IMR-90 (cell line): ENCODE results near the gene PNPLA5. TPM values are rescaled to one million over a fixed set of nuclear protein-coding genes. Genes with fewer than 3 reads are reported as not detected.

Source experiments
- ATAC-seq: fragments of 200-7000 bp; cut with Tn5 transposase; 2 replicates; pipeline ENCODE4 v1.9.1; 2020; ENCODE audit warnings: low read depth, mild to moderate bottlenecking, moderate library complexity
- BruUV-seq: library from RNA; stranded (reverse); fragments of 400-500 nt; replicated peaks from 2 replicates; lab custom pipeline; 2021; lab: Mats Ljungman, UMichigan
- CTCF ChIA-PET: fragments of 300-600 bp; formaldehyde crosslinking; extraction: SDS; loops from one replicate; lab custom pipeline; 2021; ENCODE audit warnings: antibody characterized with exemption; lab: Yijun Ruan, JAX
- POLR2A ChIA-PET: fragments of 300-600 bp; sonication (Branson Sonifier 250); formaldehyde crosslinking; loops from one replicate; lab custom pipeline; 2022; ENCODE audit warnings: antibody characterized with exemption; ENCODE audit not compliant: unreplicated experiment; lab: Charles Lee
- DNase-seq: peaks from one replicate; pipeline ENCODE4 v3.0.0; 2013
- H2AFZ ChIP-seq: replicated peaks from 2 replicates; pipeline ENCODE3; 2013; ENCODE audit warnings: low read length, mild to moderate bottlenecking; ENCODE audit not compliant: poor library complexity
- H2AK5ac ChIP-seq: 2 replicates; pipeline ENCODE4 v1.6.1; 2013; ENCODE audit warnings: low read depth, low read length, inconsistent platforms
- H2AK9ac ChIP-seq: replicated peaks from 2 replicates; pipeline ENCODE3; 2013; ENCODE audit warnings: mild to moderate bottlenecking, low read depth, low read length, moderate library complexity; ENCODE audit not compliant: poor library complexity
- H2BK120ac ChIP-seq: 2 replicates; pipeline ENCODE4 v1.6.1; 2013; ENCODE audit warnings: low read depth, low read length, inconsistent platforms
- H2BK15ac ChIP-seq: 3 replicates; pipeline ENCODE4 v1.6.1; 2013; ENCODE audit warnings: low read depth, low read length, inconsistent platforms
- H2BK20ac ChIP-seq: 2 replicates; pipeline ENCODE4 v1.6.1; 2013; ENCODE audit warnings: low read depth, mild to moderate bottlenecking, inconsistent platforms, low read length, moderate library complexity
- H2BK5ac ChIP-seq: 2 replicates; pipeline ENCODE4 v1.6.1; 2013; ENCODE audit warnings: mild to moderate bottlenecking, low read depth, low read length, inconsistent platforms; ENCODE audit not compliant: poor library complexity, severe bottlenecking
- H3K14ac ChIP-seq: replicated peaks from 2 replicates; pipeline ENCODE4 v1.6.1; 2013; ENCODE audit warnings: low read depth, low read length, inconsistent platforms
- H3K18ac ChIP-seq: 2 replicates; pipeline ENCODE4 v1.6.1; 2013; ENCODE audit warnings: low read depth, low read length, control low read depth
- H3K23ac ChIP-seq: 2 replicates; pipeline ENCODE4 v1.6.1; 2013; ENCODE audit warnings: low read depth, low read length, inconsistent platforms
- H3K27ac ChIP-seq: 2 replicates; pipeline ENCODE4 v1.5.1; 2013; ENCODE audit warnings: mild to moderate bottlenecking, control low read depth, low read length; ENCODE audit not compliant: insufficient read depth
- H3K27me3 ChIP-seq: 2 replicates; pipeline ENCODE4 v1.6.1; 2013; ENCODE audit warnings: low read length; ENCODE audit not compliant: control insufficient read depth, insufficient read depth
- H3K36me3 ChIP-seq: 2 replicates; pipeline ENCODE4 v1.6.1; 2013; ENCODE audit warnings: low read length, mixed read lengths; ENCODE audit not compliant: control insufficient read depth, insufficient read depth
- H3K4ac ChIP-seq: 2 replicates; pipeline ENCODE4 v1.6.1; 2013; ENCODE audit warnings: low read depth, low read length, inconsistent platforms
- H3K4me1 ChIP-seq: 2 replicates; pipeline ENCODE4 v1.6.1; 2013; ENCODE audit warnings: low read length, mixed read lengths; ENCODE audit not compliant: control insufficient read depth, insufficient read depth
- H3K4me2 ChIP-seq: 2 replicates; pipeline ENCODE4 v1.6.1; 2013; ENCODE audit warnings: low read depth, mild to moderate bottlenecking, control low read depth, low read length, moderate library complexity
- H3K4me3 ChIP-seq: 2 replicates; pipeline ENCODE4 v1.5.1; 2013; ENCODE audit warnings: low read depth, mild to moderate bottlenecking, control low read depth, low read length, moderate library complexity; ENCODE audit not compliant: insufficient read depth
- H3K56ac ChIP-seq: 2 replicates; pipeline ENCODE4 v1.6.1; 2013; ENCODE audit warnings: low read length, inconsistent platforms; ENCODE audit not compliant: insufficient read depth; ENCODE audit errors: extremely low read depth
- H3K79me1 ChIP-seq, 2 experiments: 2 replicates each; pipeline ENCODE4 v1.6.1; 2013; ENCODE audit warnings: low read length in 2 of 2, inconsistent platforms in 1 of 2, low read depth in 1 of 2
- H3K9ac ChIP-seq: 2 replicates; pipeline ENCODE4 v1.6.1; 2013; ENCODE audit warnings: low read depth, low read length, control low read depth
- H3K9me1 ChIP-seq: 2 replicates; pipeline ENCODE4 v1.6.1; 2013; ENCODE audit warnings: low read length, inconsistent platforms; ENCODE audit not compliant: insufficient read depth
- H3K9me3 ChIP-seq: 2 replicates; pipeline ENCODE4 v1.6.1; 2013; ENCODE audit warnings: low read length; ENCODE audit not compliant: control insufficient read depth, insufficient read depth
- H4K20me1 ChIP-seq: 2 replicates; pipeline ENCODE4 v1.6.1; 2013; ENCODE audit warnings: low read length, inconsistent platforms; ENCODE audit not compliant: insufficient read depth
- H4K5ac ChIP-seq: 2 replicates; pipeline ENCODE4 v1.6.1; 2013; ENCODE audit warnings: mild to moderate bottlenecking, low read depth, low read length, control low read depth
- H4K8ac ChIP-seq, 2 experiments: 2 replicates each; pipeline ENCODE4 v1.6.1; 2013; ENCODE audit warnings: low read depth in 2 of 2, low read length in 2 of 2, control low read depth in 1 of 2, inconsistent platforms in 1 of 2
- H4K91ac ChIP-seq: 2 replicates; pipeline ENCODE4 v1.6.1; 2013; ENCODE audit warnings: low read depth, low read length, inconsistent platforms; ENCODE audit not compliant: insufficient read depth
- BHLHE40 ChIP-seq: fragments of 150-350 bp; IDR thresholded peaks from 2 replicates; pipeline ENCODE4 v1.6.1; 2016; ENCODE audit warnings: mild to moderate bottlenecking, low read depth, low read length
- CEBPB ChIP-seq: IDR thresholded peaks from 2 replicates; pipeline ENCODE4 v1.6.1; 2012; ENCODE audit warnings: low read depth, low read length, improper control_type of control experiment
- CHD1 ChIP-seq: IDR thresholded peaks from 2 replicates; pipeline ENCODE4 v1.6.1; 2012; ENCODE audit warnings: low read depth, low read length, improper control_type of control experiment
- FOS ChIP-seq: fragments of 150-350 bp; IDR thresholded peaks from 2 replicates; pipeline ENCODE4 v1.6.1; 2016; ENCODE audit warnings: low read depth, low read length
- MAFK ChIP-seq: IDR thresholded peaks from 2 replicates; pipeline ENCODE4 v1.6.1; 2012; ENCODE audit warnings: low read depth, low read length, improper control_type of control experiment
- MXI1 ChIP-seq: IDR thresholded peaks from 2 replicates; pipeline ENCODE4 v1.6.1; 2012; ENCODE audit warnings: low read depth, mild to moderate bottlenecking, low read length, moderate library complexity, borderline replicate concordance
- NFE2L2 ChIP-seq: fragments of 150-350 bp; IDR thresholded peaks from 2 replicates; pipeline ENCODE4 v1.6.1; 2016; ENCODE audit warnings: low read depth, mild to moderate bottlenecking, low read length
- RAD21 ChIP-seq: IDR thresholded peaks from 2 replicates; pipeline ENCODE4 v1.6.1; 2012; ENCODE audit warnings: low read length, improper control_type of control experiment
- RCOR1 ChIP-seq: IDR thresholded peaks from 2 replicates; pipeline ENCODE4 v1.6.1; 2012; ENCODE audit warnings: mild to moderate bottlenecking, low read length, improper control_type of control experiment; ENCODE audit not compliant: insufficient replicate concordance
- SMC3 ChIP-seq: fragments of 150-350 bp; IDR thresholded peaks from 2 replicates; pipeline ENCODE4 v1.6.1; 2016; ENCODE audit warnings: low read depth, mild to moderate bottlenecking, antibody characterized with exemption, low read length, moderate library complexity
- WGBS, 2 experiments: methylation state at CpG; one replicate each; pipeline versions ENCODE4 v1.1.5 to v1.1.7; 2013; ENCODE audit warnings: missing lambda C conversion rate in 2 of 2; ENCODE audit not compliant: insufficient read length in 1 of 2; ENCODE audit errors: extremely low coverage in 2 of 2; 5-methylcytosine and 5-hydroxymethylcytosine counted together
- dilution Hi-C: fragments of 300-500 bp; cut with HindIII; formaldehyde crosslinking; loops from one replicate; pipeline ENCODE4 v1.14.3; 2018; ENCODE audit warnings: low sequenced_read_pairs; ENCODE audit not compliant: unreplicated experiment
- in situ Hi-C: fragments of 300-500 bp; cut with MboI; formaldehyde crosslinking; loops from 3 replicates; pipeline ENCODE4 v1.14.3; 2019; ENCODE audit warnings: low sequenced_read_pairs, inconsistent platforms, mixed read lengths
- intact Hi-C: fragments of 100-400 bp; cut with micrococcal nuclease; formaldehyde crosslinking; loops from 2 replicates; pipeline ENCODE4 v1.10.0; 2022
- polyA plus RNA-seq, 3 experiments: library from polyadenylated mRNA; depleted of rRNA; stranded (reverse); fragments of >200 nt; gene quantifications; 2 replicates each; pipeline ENCODE4 v1.2.3, GENCODE V29; 2012; ENCODE audit warnings: low replicate concordance in 1 of 3
- total RNA-seq: library from RNA; depleted of rRNA; stranded (reverse); fragments of >200 nt; gene quantifications from 2 replicates; pipeline ENCODE4 v1.2.3, GENCODE V29; 2012
- TF ChIP-seq, protein P1 (sequence below): conservative IDR thresholded peaks from 2 replicates; pipeline ENCODE4 v1.5.1; 2012; ENCODE audit warnings: mild to moderate bottlenecking, low read depth, low read length, improper control_type of control experiment
- TF ChIP-seq, protein P2 (sequence below): fragments of 150-350 bp; IDR thresholded peaks from 2 replicates; pipeline ENCODE4 v1.6.1; 2016; ENCODE audit warnings: low read depth, mild to moderate bottlenecking, low read length, moderate library complexity, borderline replicate concordance

Gene PNPLA5
- total and polyA plus RNA-seq, 2 of the 4 experiments (the other 2 are of a cell fraction) = 0.18 to 0.44 TPM

DNA sequence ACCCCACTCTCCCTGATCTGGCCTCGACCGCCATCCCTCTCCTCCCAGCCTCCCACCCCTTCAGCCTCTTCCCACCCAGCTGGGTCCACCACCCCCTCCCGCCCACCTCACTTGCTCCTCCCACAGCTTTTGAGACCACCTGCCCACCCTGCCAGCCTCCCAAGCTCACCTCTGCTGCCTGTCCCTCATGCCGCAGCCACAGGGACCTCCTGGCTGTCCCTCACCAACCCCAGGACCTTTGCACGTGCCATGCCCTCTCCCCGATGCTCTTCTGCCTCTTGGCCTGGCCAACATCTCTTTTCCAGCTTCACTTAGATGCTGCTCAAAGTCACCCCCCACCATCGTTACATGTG lies 6.5 kb downstream of the PNPLA5 start:
- H2AFZ ChIP-seq = no peak overlapping the region
- BruUV-seq = no TSS peak
- no peak for ATAC-seq
- 82% methylated on average over 3 of the region's 7 CpGs; no CpG with 5 or more reads in 1 of the 2 experiments for WGBS, 2 experiments
- no peak overlapping the region for H2BK120ac ChIP-seq
- H4K20me1 ChIP-seq = no peaks in the 10 kb centered on the region
- H2BK15ac ChIP-seq = no peak overlapping the region
- no peak for DNase-seq
- TF ChIP-seq CHD1 (no peak), RCOR1 (no peak), CEBPB (no peak), RAD21 (no peak), MXI1 (no peak), BHLHE40 (no peak), SMC3 (no peak), NFE2L2 (no peak), FOS (no peak), MAFK (no peak)
- TF ChIP-seq, protein P1, sequence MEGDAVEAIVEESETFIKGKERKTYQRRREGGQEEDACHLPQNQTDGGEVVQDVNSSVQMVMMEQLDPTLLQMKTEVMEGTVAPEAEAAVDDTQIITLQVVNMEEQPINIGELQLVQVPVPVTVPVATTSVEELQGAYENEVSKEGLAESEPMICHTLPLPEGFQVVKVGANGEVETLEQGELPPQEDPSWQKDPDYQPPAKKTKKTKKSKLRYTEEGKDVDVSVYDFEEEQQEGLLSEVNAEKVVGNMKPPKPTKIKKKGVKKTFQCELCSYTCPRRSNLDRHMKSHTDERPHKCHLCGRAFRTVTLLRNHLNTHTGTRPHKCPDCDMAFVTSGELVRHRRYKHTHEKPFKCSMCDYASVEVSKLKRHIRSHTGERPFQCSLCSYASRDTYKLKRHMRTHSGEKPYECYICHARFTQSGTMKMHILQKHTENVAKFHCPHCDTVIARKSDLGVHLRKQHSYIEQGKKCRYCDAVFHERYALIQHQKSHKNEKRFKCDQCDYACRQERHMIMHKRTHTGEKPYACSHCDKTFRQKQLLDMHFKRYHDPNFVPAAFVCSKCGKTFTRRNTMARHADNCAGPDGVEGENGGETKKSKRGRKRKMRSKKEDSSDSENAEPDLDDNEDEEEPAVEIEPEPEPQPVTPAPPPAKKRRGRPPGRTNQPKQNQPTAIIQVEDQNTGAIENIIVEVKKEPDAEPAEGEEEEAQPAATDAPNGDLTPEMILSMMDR = no peak
- TF ChIP-seq, protein P2, sequence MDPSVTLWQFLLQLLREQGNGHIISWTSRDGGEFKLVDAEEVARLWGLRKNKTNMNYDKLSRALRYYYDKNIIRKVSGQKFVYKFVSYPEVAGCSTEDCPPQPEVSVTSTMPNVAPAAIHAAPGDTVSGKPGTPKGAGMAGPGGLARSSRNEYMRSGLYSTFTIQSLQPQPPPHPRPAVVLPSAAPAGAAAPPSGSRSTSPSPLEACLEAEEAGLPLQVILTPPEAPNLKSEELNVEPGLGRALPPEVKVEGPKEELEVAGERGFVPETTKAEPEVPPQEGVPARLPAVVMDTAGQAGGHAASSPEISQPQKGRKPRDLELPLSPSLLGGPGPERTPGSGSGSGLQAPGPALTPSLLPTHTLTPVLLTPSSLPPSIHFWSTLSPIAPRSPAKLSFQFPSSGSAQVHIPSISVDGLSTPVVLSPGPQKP = no peak
- no peak overlapping the region for H3K23ac ChIP-seq
- H3K4me1 ChIP-seq = no peaks in the 10 kb centered on the region
- H3K14ac ChIP-seq = no peak overlapping the region
- H2AK9ac ChIP-seq = no peak overlapping the region
- no peak overlapping the region for H4K5ac ChIP-seq
- intact Hi-C loops (loop anchor here (1.0 kb wide), 1 partner anchor 497 kb away; no protein-coding TSS in a partner anchor), dilution Hi-C loops (no loop called here), in situ Hi-C loops (no loop called here)
- H3K27ac ChIP-seq = no peak overlapping the region
- ChIA-PET POLR2A (no interaction called here), CTCF (interaction anchor here (0.5 to 1.4 kb wide), 8 partner anchors 9 to 491 kb away, joined by 3 to 7 read pairs (median 4); no protein-coding TSS in a partner anchor)
- H3K9me3 ChIP-seq = no peaks in the 10 kb centered on the region; the same call in 1 of the 2 replicates
- no peak overlapping the region for H3K4me2 ChIP-seq
- no peak overlapping the region for H3K56ac ChIP-seq
- H2AK5ac ChIP-seq = peak overlapping the region; percentile 8; the same call in 1 of the 2 replicates
- no peaks in the 10 kb centered on the region for H3K36me3 ChIP-seq
- no peak overlapping the region for H4K8ac ChIP-seq
- H4K91ac ChIP-seq = no peak overlapping the region
- no peak overlapping the region for H2BK20ac ChIP-seq
- no peak overlapping the region for H3K18ac ChIP-seq
- no peak overlapping the region for H3K4me3 ChIP-seq
- H3K79me1 ChIP-seq = no peaks in the 10 kb centered on the region
- no peak overlapping the region for H3K4ac ChIP-seq
- H2BK5ac ChIP-seq = no peak overlapping the region
- no peaks in the 10 kb centered on the region for H3K9me1 ChIP-seq
- H3K9ac ChIP-seq = no peak overlapping the region
- H3K27me3 ChIP-seq = peaks cover 9% of the 10 kb centered on the region
